ENCODE results near the gene OS9.

Gene OS9

DNA sequence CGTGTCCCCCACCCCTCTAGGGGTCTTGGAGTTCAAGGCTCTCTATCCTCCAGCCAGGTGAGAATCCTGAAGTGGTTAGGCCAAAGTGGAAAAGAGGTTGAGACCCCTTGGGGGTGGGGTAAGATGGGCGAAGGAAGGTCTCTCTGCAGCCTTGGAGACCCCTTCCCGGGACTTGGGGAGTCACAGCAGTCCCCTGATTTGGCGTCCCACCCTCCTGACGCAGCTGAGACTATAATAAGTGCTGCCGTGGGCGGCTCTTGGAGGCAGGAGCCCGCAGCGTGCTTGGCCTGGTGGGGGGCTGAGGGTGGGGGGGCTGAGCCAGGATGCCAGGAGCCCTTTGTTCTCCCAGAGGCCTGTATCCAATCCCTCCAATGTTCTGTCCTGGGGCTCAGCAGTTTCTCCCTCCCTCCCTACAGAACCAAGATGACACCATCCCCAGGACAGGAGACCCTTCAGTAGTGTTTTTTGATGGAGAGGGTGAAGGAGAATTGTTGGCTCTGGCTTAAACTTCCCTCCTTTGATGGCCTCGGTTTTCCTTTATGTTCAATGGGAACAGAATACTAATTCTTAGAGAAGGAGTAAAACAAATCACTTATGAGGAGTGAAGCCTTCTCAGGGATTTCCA is 46.1 kb downstream of the OS9 start:
- in situ Hi-C loops (cut with MboI; ENCODE audit: low sequenced_read_pairs): no loop called here

DNA sequence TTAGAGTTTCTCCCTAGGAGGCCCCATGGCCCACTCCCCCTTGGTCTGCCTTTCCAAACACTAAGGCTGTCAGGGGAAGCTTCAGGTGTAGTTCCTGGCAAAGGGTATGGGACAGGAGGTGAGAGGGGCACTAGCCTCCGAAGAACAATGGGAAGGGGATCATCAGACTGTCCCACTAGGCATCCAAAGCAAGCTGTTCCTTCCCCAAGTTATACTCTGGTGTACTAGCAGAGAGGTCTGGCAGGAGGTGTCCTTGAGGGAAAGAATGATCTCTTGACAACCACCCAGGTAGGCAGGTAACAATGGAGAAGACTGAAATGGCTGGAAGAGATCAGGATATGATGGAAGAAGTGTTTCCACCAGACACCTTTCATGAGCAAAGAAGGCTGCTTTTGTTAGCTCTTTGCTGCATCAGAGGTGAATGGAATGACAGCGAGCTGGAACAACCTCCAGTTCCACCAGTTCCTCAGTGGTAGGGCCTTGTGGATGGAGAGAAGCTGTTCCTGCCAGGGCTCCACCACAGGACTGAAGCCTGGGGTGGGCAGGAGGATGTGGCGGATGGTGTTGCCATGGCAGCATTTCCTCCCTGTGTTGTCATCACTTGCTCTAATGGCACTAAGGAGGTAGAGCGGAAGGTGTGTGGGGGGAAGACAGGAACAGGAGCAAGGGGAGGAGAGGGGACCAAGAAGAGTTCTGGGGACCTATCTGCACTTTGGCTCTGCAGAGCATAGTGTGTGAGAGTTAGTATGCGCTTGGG is 46.9 kb downstream of the OS9 start:
- Histone ChIP-seq H3K4me3 (no peak overlapping the region), H3K4me1 (peaks cover 11% of the 10 kb centered on the region), H3K36me3 (replicated peaks) (no peaks in the 10 kb centered on the region), H3K9me3 (no peaks in the 10 kb centered on the region), H3K27me3 (ENCODE audit: low read depth) (peaks cover 8% of the 10 kb centered on the region)
- no peak for DNase-seq (ENCODE audit: low spot score in 2 of 2)
- in situ Hi-C loops (cut with MboI; ENCODE audit: low sequenced_read_pairs): no loop called here

More for the DNA sequence above, 46.1 kb downstream of the OS9 start:
- H3K4me1 ChIP-seq: 0 out of 2 replicates have a peak, but pooled peaks cover 6% of the 10 kb centered on the region
- H3K4me3 ChIP-seq: no peak overlapping the region
- DNase-seq (ENCODE audit: low spot score in 2 of 2): no peak
- H3K27me3 ChIP-seq (ENCODE audit: low read depth): peaks cover 10% of the 10 kb centered on the region
- H3K36me3 ChIP-seq (replicated peaks): no peaks in the 10 kb centered on the region
- no peaks in the 10 kb centered on the region for H3K9me3 ChIP-seq

- no peak for DNase-seq (ENCODE audit: low spot score in 2 of 2)
- H3K4me1 ChIP-seq: peaks cover 13% of the 10 kb centered on the region
- no peak overlapping the region for H3K4me3 ChIP-seq
- H3K36me3 ChIP-seq (replicated peaks): no peaks in the 10 kb centered on the region
- peaks cover 7% of the 10 kb centered on the region for H3K27me3 ChIP-seq (ENCODE audit: low read depth)
- no peaks in the 10 kb centered on the region for H3K9me3 ChIP-seq
- in situ Hi-C loops (cut with MboI; ENCODE audit: low sequenced_read_pairs): no loop called here
These were observed 47.5 kb downstream of the OS9 start for GRCh38 chr12:57741413-57741789.

DNA sequence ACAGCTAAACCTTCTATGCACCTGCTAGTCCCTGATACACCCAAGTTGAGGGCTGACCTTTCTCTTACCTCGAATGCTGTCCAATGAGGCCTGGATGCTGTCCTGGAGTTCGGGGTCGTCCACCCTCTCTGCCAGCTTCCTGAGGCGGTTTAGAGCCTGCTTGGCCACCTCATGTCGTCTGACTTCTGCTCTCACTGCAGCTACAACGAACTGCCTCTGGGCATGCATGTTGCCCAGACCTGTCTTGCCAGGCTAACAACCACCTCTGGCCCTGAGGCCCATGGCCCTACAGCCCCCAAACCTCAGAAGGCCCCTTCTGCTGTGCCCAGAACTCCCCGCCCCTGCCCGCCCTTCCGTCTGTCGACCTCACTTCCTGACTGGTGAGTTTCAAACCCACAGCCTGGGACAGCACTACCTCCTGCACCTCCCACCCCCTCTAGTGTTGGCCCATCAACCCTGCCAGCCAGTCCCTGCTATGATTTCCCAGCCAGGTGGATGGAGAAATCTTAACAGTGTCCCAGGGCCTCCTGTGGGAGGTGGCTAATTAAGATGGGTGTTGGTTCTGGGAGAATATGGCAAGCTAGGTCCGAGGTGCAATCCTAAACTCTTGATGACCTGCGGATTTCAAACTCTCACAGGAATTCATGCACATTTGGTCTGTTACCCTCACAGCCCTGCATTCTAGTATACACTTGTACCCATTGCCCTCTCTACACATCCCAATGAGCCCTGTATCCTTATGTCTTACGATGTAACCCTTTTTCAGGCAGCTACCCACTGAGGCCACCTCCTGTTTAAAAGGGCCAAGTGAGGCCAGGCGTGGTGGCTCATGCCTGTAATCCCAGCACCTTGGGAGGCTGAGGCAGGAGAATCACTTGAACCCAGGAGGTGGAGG is 48.2 kb downstream of the OS9 start:
- peaks cover 7% of the 10 kb centered on the region for H3K27me3 ChIP-seq (ENCODE audit: low read depth)
- H3K4me3 ChIP-seq: no peak overlapping the region
- peaks cover 13% of the 10 kb centered on the region for H3K4me1 ChIP-seq
- H3K9me3 ChIP-seq: no peaks in the 10 kb centered on the region
- DNase-seq (ENCODE audit: low spot score in 2 of 2): no peak
- H3K36me3 ChIP-seq (replicated peaks): peaks cover 2% of the 10 kb centered on the region
- in situ Hi-C loops (cut with MboI; ENCODE audit: low sequenced_read_pairs): no loop called here

DNA sequence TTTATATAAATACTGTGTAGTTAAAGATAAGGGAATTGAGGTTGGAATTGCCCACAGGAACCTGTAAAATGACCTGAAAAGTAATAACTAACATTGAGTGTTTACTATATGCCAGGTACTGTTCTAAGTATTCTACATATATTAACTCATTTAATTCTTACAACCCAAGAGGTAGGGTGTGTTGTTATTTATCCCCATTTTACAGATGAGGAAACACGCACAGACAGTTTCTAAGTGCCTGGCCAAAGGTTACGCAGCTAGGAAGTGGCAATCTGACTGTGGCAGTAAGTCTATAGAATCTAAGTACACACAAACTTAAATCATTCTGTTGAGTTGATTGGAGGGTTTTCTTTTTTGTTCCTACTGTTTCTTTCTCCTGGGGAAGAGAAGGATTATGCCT is 49.8 kb downstream of the OS9 start:
- peaks cover 7% of the 10 kb centered on the region for H3K27me3 ChIP-seq (ENCODE audit: low read depth)
- no peak for DNase-seq (ENCODE audit: low spot score in 2 of 2)
- H3K36me3 ChIP-seq (replicated peaks): peaks cover 18% of the 10 kb centered on the region
- no peaks in the 10 kb centered on the region for H3K9me3 ChIP-seq
- in situ Hi-C loops (cut with MboI; ENCODE audit: low sequenced_read_pairs): no loop called here
- H3K4me3 ChIP-seq: no peak overlapping the region; the same call in 1 of the 2 replicates
- peaks cover 13% of the 10 kb centered on the region for H3K4me1 ChIP-seq

- Histone ChIP-seq H3K4me3 (peak overlapping the region; percentile 65), H3K27me3 (ENCODE audit: low read depth) (peaks cover 7% of the 10 kb centered on the region), H3K4me1 (peaks cover 13% of the 10 kb centered on the region), H3K9me3 (no peaks in the 10 kb centered on the region), H3K36me3 (replicated peaks) (peaks cover 23% of the 10 kb centered on the region)
- in situ Hi-C loops (cut with MboI; ENCODE audit: low sequenced_read_pairs): no loop called here
- peak in 1 of 2 experiments; percentile 83 for DNase-seq (ENCODE audit: low spot score in 2 of 2)
These were observed 50.4 kb downstream of the OS9 start for GRCh38 chr12:57744194-57744776.

DNA sequence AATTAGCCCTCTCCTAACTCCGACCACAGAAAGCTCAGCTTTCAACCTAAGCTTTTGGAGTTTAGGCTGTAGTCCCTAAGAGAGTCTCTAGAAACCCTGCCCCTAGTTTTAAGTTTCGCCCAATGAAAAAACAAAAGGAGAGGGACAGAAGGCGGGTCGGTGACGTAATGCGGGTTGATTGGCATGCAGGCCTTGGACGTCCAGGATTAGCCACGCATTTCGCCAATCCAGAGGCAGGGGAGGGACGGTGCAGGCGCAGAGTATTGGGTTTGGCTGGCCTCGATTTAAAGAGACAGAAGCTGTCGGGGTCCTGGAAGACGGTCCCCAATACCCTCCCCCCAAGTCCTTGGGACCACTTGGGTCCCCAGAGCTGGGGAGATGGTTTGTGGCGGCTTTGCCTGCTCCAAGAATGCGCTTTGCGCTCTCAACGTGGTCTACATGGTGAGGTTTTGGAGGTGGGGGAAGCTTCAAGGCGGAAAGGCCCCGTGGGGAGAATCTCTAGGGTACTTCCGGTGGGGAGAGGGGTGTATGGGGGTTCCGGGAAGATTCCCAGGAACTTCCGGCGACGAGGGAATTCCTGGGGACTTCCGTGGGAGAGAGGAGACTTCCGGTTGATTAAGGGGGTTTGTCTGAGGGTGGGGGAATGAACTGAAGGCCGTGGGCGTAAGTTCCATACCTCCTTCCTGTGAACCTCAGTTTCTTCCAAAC is 51.0 kb downstream of the OS9 start, which contains the start of gene TSPAN31:
TSPAN31 (plus strand) TSS at position 263 of the 708 bp plus-strand sequence; CDS start at position 379, 116 bp downstream.
- in situ Hi-C loops (cut with MboI; ENCODE audit: low sequenced_read_pairs): no loop called here
- H3K9me3 ChIP-seq: no peaks in the 10 kb centered on the region
- H3K27me3 ChIP-seq (ENCODE audit: low read depth): peaks cover 7% of the 10 kb centered on the region
- peak; percentile 96 to 97 for DNase-seq (ENCODE audit: low spot score in 2 of 2)
- peaks cover 13% of the 10 kb centered on the region for H3K4me1 ChIP-seq
- H3K4me3 ChIP-seq: peak within 1 kb of the TSS; percentile 65
- peaks cover 27% of the 10 kb centered on the region for H3K36me3 ChIP-seq (replicated peaks)

- H3K9me3 ChIP-seq: no peaks in the 10 kb centered on the region
- no peak for DNase-seq (ENCODE audit: low spot score in 2 of 2)
- H3K4me1 ChIP-seq: peaks cover 13% of the 10 kb centered on the region
- H3K27me3 ChIP-seq (ENCODE audit: low read depth): peaks cover 7% of the 10 kb centered on the region
- H3K4me3 ChIP-seq: peak overlapping the region; percentile 65
- in situ Hi-C loops (cut with MboI; ENCODE audit: low sequenced_read_pairs): no loop called here
- H3K36me3 ChIP-seq (replicated peaks): peaks cover 32% of the 10 kb centered on the region
These were observed 51.6 kb downstream of the OS9 start for GRCh38 chr12:57745485-57745881.

- Histone ChIP-seq H3K4me1 (peaks cover 13% of the 10 kb centered on the region), H3K36me3 (replicated peaks) (peaks cover 37% of the 10 kb centered on the region), H3K9me3 (no peaks in the 10 kb centered on the region), H3K4me3 (peak overlapping the region; percentile 65; the same call in 1 of the 2 replicates), H3K27me3 (ENCODE audit: low read depth) (peaks cover 6% of the 10 kb centered on the region)
- DNase-seq (ENCODE audit: low spot score in 2 of 2): no peak
- in situ Hi-C loops (cut with MboI; ENCODE audit: low sequenced_read_pairs): no loop called here
These were observed 52.1 kb downstream of the OS9 start for GRCh38 chr12:57746025-57746424.

DNA sequence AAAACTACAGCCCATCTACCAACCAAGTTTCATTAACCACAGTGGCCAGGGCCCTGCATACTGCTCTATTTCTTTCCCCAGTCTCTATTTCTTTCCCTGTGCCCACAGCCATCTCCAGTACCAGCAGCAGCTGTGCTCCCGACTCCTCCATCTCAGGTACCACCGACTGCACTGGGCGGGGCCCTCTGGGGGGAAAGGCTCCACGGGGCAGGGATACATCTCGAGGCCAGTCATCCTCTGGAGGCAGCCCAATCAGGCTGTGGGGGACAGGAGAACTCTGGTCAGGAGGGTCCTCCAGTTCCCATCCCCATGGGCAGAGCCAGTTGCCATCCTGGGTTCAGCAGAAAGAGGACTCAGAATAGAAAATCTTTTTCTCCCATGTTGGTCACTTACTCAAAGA is 55.1 kb downstream of the OS9 start:
- in situ Hi-C loops (cut with MboI; ENCODE audit: low sequenced_read_pairs): no loop called here
- DNase-seq (ENCODE audit: low spot score in 2 of 2): no peak
- Histone ChIP-seq H3K9me3 (no peaks in the 10 kb centered on the region), H3K4me3 (no peak overlapping the region), H3K4me1 (peaks cover 13% of the 10 kb centered on the region), H3K36me3 (replicated peaks) (peaks cover 41% of the 10 kb centered on the region), H3K27me3 (ENCODE audit: low read depth) (no peaks in the 10 kb centered on the region)

DNA sequence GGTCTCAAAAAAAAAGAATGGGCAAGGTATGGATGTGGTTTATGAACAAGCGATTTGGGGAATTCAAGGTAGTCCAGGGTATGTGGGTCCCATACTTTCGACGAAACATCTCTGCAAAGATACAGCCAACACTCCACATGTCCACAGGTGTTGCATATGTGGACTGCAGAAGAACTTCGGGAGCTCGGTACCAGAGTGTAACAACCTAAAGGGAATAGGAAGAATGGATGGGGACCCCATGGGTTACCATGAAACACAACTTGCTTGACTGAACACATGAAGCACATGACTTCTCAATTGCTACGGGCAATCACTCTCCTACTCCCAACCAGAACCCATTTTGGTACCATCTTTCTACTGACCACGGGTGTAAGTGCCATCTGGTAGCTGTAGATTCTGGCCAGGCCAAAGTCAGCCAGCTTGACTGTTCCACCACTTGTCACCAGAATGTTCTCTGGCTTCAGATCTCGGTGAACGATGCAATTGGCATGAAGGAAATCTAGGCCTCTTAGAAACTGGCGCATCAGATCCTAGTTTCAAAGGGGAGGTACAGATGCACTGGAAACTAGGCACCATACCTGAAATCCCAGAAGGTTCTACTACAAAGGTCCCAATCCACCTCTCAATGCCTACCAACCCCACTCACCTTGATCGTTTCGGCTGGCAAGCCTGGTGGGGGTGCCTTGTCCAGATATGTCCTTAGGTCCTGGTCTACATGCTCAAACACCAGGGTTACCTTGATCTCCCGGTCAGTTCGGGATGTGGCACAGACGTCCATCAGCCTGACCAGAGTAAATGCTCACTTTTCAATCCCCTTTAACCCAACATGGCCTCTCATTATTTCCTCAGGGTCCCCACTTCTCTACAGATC is 56.9 kb downstream of the OS9 start:
- Histone ChIP-seq H3K4me3 (peak overlapping the region; percentile 94), H3K27me3 (ENCODE audit: low read depth) (no peaks in the 10 kb centered on the region), H3K4me1 (peaks cover 10% of the 10 kb centered on the region), H3K9me3 (no peaks in the 10 kb centered on the region), H3K36me3 (replicated peaks) (peaks cover 41% of the 10 kb centered on the region)
- in situ Hi-C loops (cut with MboI; ENCODE audit: low sequenced_read_pairs): no loop called here
- no peak for DNase-seq (ENCODE audit: low spot score in 2 of 2)

- H3K4me1 ChIP-seq: peaks cover 10% of the 10 kb centered on the region
- in situ Hi-C loops (cut with MboI; ENCODE audit: low sequenced_read_pairs): no loop called here
- H3K9me3 ChIP-seq: no peaks in the 10 kb centered on the region
- DNase-seq (ENCODE audit: low spot score in 2 of 2): no peak
- peak overlapping the region; percentile 94 for H3K4me3 ChIP-seq
- no peaks in the 10 kb centered on the region for H3K27me3 ChIP-seq (ENCODE audit: low read depth)
- H3K36me3 ChIP-seq (replicated peaks): peaks cover 41% of the 10 kb centered on the region
These were observed 57.5 kb downstream of the OS9 start for GRCh38 chr12:57751432-57751787.
